Sciatic nerve (tissue), 2 donors: ENCODE results near the gene PTPRD. TPM values are rescaled to one million over a fixed set of nuclear protein-coding genes. Genes with fewer than 3 reads are reported as not detected.
"Not testable (repeated sequence)": the region's sequence is repeated elsewhere in the genome, so short reads cannot be mapped to it uniquely, and the experiment has no call there.

Experiments used
- ATAC-seq: fragments of 200-7000 bp; cut with Tn5 transposase; one replicate; pipeline ENCODE4 v1.9.1; 2020; ENCODE audit warnings: mild to moderate bottlenecking, moderate library complexity
- DNase-seq: peaks from one replicate; pipeline ENCODE4 v3.0.0-alpha.2; 2020; ENCODE audit warnings: low spot score
- intact Hi-C: fragments of 100-400 bp; cut with DNase I; formaldehyde crosslinking; loops from one replicate; pipeline ENCODE4 v1.14.2; 2022
- total RNA-seq: library from RNA; stranded (reverse); fragmentation: NEBNext Ultra II Directional; extraction: Animal tissue kit (Norgen Biotek cat#: 25700); gene quantifications from one replicate; pipeline ENCODE4 v1.2.1, GENCODE V29; 2021
- donor health status: DM: no; HTN: no; CAD: no.
- donor health status: DM: no; HTN: no; CAD: no.

PTPRD gene
- total RNA-seq, 1 donor from 2014 or later = 4.7 TPM

GRCh38 chr9:9389904-9390303, 1222.9 kb downstream of the PTPRD start:
- no peak for ATAC-seq
- intact Hi-C loops = loop anchor here (5.0 kb wide), 1 partner anchor 663 kb away; no protein-coding TSS in a partner anchor
- DNase-seq = no peak

DNA sequence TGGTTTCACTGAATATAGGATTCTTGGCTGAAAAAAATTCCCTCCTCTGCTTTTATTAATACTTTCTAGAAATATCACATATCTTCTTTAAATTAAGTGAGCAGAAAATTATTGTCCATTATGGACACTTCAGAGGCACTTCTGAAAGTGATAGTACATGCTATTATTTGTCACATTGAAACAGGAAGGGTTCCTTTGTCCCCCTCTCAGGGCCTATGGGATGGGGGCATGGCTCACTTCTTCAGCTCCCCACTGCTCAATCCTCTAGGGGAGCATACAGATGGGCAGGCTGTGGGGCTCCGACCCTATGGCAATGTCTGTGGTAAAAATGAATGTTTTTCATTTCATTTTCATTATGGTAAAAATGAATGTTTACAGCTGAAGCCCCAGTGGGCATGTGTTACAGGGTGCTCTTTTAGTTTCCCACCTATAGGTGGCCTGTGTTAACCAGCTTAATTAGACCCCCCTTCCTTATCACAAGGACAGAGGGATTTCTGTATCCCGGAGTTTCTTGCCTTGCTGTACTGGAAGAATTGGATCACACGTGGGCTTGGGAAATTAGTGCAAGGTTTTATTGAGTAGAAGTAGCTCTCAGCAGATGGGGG, 1225.2 kb downstream of the PTPRD start:
- DNase-seq (no peak), ATAC-seq (no peak)
- intact Hi-C loops = no loop called here

- no peak for DNase-seq
- intact Hi-C loops = no loop called here
- ATAC-seq = no peak
Measured at GRCh38 chr9:9362332-9362731, 1250.5 kb downstream of the PTPRD start.

DNA sequence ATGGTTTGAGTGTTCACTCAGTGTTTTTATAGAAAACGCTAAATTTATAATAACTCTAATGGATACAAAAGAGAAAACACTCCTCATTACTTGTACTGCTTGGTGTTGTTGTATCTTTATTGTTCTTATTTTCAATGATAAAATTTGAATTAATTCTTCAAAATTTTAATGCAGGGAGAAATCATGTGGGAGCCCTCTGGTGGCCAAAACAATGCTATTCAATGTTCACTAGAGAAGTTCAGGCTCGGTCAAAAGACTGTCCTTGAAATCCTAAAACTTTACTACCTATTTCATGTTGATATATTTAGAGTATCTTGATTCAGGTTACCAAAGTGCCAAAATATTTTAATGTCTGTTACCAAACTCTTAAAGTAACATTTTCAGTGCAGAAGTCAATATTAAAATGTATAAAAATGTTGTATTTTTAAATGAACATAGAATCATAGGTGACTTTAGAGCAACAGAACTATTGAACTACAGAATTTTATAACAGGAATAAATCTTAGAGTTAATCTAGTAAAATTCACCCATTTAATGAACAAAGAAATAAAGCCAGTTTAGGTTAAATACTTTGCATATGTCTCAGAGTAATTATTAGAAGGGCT, 1259.8 kb downstream of the PTPRD start:
- DNase-seq (no peak), ATAC-seq (no peak)
- intact Hi-C loops = no loop called here

GRCh38 chr9:9341203-9341602, 1271.6 kb downstream of the PTPRD start:
- intact Hi-C loops = no loop called here
- ATAC-seq (no peak), DNase-seq (no peak)

GRCh38 chr9:9337129-9337528, 1275.7 kb downstream of the PTPRD start:
- intact Hi-C loops = no loop called here
- DNase-seq (no peak), ATAC-seq (no peak)

- DNase-seq (no peak), ATAC-seq (no peak)
- intact Hi-C loops = no loop called here
Measured at GRCh38 chr9:9326749-9327148, 1286.1 kb downstream of the PTPRD start.

DNA sequence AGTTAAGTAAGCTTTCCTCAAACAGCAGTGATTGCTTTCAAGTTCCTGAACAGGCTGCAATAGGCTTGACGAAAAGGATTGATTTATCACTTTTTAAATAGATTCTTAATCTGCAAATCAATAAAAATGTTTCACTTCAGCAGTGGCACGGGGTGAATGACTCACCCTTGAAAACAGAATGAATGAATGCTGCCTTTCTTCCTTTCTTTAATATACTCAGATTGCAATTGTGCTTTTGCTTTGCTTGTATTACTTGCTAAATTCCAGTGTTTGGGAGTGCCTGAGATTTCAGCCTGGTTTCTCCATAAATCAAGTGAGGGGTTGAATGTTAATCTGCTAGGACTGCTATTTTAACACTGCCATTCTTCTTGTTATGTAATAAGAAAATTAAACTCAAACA, 1293.8 kb downstream of the PTPRD start:
- no peak for DNase-seq
- intact Hi-C loops = no loop called here
- no peak for ATAC-seq

GRCh38 chr9:9310743-9311142, 1302.1 kb downstream of the PTPRD start:
- ATAC-seq = not testable (repeated sequence)

GRCh38 chr9:9305600-9305999, 1307.2 kb downstream of the PTPRD start:
- no peak for ATAC-seq
- intact Hi-C loops = no loop called here
- no peak for DNase-seq

More at GRCh38 chr9:9310743-9311142, 1302.1 kb downstream of the PTPRD start:
- intact Hi-C loops, DNase-seq: not testable (repeated sequence)

GRCh38 chr9:9299134-9299533, 1313.7 kb downstream of the PTPRD start:
- intact Hi-C loops = no loop called here
- DNase-seq = no peak
- no peak for ATAC-seq

- no peak for ATAC-seq
- intact Hi-C loops = no loop called here
Measured at GRCh38 chr9:9286001-9286400, 1326.8 kb downstream of the PTPRD start.

GRCh38 chr9:9284201-9284600, 1328.6 kb downstream of the PTPRD start:
- no peak for ATAC-seq
- intact Hi-C loops = no loop called here
- DNase-seq = no peak

More at GRCh38 chr9:9286001-9286400, 1326.8 kb downstream of the PTPRD start:
- no peak for DNase-seq

DNA sequence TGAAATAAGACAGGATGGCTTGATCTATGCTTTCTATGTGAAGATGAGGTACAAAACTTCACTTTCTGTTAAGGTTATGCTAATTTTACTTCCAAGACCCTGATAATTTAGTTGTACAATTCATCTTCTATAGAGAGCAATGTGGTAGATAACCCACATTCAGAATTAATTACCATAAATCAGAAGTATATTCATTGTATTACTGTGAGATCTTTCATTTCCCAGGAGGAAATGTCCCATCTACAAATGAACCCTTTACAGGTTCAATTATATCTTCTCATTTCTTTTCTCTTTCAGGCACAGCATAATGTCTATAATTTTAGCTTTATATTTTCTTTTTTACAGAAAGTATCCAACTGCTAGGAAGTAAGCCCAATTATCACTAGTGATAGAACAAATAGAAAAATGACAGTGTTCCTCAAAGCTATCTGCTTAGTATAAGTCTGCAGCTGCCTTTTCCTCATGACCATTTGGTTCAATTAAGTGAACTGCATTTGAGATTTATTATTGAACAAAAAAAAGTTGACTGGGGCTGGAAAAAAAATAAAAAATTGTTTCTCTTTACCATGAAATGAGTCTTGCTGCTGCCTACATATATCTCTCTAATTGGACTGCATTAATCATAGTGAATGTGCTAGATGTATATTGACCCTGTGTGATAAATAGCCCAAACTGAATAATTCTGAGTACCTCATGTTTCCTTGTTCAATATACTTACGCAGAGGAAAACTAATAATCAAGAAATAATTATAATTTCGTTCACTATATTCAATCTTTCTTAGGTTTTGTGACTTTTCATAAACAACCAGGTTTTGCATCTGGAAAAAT, 1329.4 kb downstream of the PTPRD start:
- intact Hi-C loops = no loop called here
- no peak for ATAC-seq
- no peak for DNase-seq

DNA sequence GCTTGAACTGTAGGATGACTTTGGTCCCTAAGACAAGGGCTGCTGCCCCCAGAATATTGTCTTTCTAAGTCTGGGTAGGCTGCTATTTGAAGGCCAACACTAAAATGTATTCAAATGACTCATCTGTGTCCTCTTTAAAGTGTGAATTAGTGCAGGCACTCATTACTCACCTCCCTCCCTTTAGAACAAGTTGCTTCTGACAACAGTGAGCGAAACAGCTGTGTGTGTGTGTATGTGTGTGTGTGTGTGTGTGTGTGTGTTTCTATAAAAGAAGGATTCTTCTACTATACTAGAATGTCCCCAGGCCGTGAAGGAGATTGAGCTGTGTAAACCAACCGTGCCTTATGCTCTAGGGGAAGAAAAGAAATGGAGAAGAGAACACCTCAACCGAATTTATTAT, 1337.2 kb downstream of the PTPRD start:
- no peak for ATAC-seq
- intact Hi-C loops = no loop called here
- no peak for DNase-seq

GRCh38 chr9:9257999-9258498, 1354.8 kb downstream of the PTPRD start:
- no peak for ATAC-seq
- intact Hi-C loops = no loop called here
- no peak for DNase-seq

- DNase-seq = no peak
- intact Hi-C loops = no loop called here
Measured at GRCh38 chr9:9246726-9247125, 1366.1 kb downstream of the PTPRD start.

DNA sequence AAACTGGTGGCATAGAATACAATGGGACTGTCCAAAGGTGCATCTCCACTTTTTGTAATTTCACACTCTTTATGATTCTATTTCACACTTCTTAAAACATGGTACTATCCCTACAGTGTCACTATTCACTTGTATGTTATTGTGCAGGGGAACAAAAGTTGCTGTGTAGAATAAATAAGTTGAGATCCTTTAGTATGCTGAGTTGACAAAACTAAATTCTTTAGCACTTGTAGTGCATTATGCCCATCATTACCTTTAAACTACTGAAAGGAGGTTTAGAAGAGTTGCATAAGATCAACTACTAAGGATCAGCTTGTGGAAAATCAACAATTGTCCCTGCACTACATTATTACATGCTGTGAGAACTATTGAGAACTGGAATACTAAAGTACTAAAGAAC, 1380.9 kb downstream of the PTPRD start:
- ATAC-seq (no peak), DNase-seq (no peak)
- intact Hi-C loops = no loop called here

More at GRCh38 chr9:9246726-9247125, 1366.1 kb downstream of the PTPRD start:
- no peak for ATAC-seq

DNA sequence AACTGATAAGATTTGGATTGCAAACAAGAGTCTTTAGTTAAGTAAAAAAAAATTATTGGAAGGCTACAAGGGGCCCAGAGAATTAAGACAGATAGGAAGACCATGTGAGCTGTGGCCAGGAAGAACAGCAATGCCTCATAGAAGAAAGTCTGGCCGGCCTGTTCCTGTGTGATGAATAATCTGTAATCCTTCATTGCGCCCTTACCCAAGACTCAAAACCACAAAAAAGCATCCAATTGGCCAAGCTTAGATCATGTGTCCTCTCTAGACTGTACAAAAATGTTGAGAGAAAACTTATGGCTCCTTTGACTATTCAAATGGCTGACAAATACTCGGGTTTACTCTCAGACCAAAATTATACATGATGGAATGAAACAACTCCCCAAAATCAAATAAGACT, 1383.5 kb downstream of the PTPRD start:
- ATAC-seq (no peak), DNase-seq (no peak)
- intact Hi-C loops = no loop called here

DNA sequence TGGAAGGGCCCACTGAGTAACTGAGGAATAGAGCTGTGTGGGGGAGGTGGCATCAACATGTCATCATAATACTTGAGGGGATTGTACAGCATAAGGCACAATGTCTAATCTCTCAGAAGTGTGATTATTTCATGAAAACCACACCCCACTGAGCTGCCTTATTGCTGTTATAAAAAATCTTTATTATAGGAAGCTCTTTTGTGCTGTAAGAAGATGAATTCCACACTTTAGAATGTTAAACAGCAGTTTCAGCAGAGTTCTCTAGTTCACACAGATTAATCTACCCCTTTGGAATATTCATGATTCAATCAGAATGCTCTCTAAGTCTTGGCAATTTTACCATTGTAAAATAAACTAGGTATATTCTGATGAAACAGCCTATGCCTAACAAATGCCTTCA, 1389.6 kb downstream of the PTPRD start:
- no peak for DNase-seq
- ATAC-seq = no peak
- intact Hi-C loops = no loop called here
